ENCODE data around the gene ST3GAL4.
"Not testable (repeated sequence)": the region's sequence is repeated elsewhere in the genome, so short reads cannot be mapped to it uniquely, and the experiment has no call there.

Gene ST3GAL4

DNA sequence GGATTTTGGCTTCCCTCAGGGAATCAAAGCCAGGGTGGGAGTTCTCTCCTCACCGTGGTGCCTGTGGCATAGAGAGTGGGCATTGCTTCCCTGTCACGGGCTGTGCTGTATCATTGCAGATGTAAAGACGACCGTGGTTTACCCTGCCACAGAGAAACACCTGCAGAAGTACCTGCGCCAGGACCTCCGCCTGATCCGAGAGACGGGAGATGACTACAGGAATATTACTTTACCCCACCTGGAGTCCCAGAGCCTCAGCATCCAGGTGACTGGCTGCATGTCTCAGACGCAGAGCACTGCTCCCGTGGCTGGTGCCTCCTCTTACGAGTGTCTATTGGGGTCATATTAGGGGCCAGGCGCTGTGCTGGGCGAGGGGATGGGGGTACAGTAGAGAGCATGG is 24.2 kb upstream of the ST3GAL4 start:
- DNase-seq, result no peak

GRCh38 chr11:126332221-126332711 is 23.2 kb upstream of the ST3GAL4 start:
- no peak for DNase-seq

GRCh38 chr11:126333142-126333541 is 22.3 kb upstream of the ST3GAL4 start:
- DNase-seq, result no peak

- no peak for DNase-seq
Measured at GRCh38 chr11:126334659-126335462, 20.6 kb upstream of the ST3GAL4 start.

- DNase-seq, result no peak
Measured at GRCh38 chr11:126335463-126335760, 20.1 kb upstream of the ST3GAL4 start.

DNA sequence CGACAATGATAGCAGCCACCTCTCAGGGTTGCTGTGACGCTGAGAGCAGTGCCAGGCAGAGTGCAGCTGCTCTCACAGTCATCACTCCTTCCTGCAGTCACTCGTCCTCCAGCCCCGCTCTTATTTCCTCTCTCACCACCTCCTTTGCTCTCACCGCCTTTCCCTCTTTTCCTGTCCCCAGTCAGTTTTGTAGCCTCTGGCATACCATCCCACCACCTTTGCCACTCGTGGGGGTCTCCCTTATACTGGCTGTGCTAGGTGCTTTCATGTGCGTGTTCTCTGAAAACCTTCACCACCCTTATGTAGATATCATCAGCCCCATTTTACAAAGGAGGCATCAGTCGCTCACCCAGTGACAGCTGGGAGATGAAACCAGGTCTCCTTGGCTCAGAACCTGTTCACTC is 19.3 kb upstream of the ST3GAL4 start:
- no peak for DNase-seq

DNA sequence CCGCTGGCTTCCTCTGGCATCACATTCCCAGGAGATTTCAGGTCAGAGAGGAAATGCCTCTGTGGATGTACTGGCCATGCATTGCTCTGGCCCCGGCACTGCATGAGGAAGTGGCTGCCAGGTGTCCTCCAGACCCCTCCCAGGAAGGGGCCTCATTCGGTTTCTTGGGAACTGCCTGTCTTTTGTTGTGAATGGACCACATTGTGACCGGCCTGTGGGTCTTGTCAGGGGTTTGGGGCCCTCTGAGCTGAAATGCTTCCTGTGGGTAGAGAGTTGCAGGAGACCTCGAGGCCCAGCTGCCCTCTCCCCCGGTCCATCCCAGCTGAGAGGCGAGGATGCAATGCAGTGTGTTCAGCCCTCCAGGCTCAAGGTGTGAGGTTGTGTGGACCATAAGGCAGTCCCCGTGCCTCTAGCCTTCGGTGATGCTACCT is 18.8 kb upstream of the ST3GAL4 start:
- no peak for DNase-seq

GRCh38 chr11:126337126-126337473 is 18.4 kb upstream of the ST3GAL4 start:
- DNase-seq, result no peak

DNA sequence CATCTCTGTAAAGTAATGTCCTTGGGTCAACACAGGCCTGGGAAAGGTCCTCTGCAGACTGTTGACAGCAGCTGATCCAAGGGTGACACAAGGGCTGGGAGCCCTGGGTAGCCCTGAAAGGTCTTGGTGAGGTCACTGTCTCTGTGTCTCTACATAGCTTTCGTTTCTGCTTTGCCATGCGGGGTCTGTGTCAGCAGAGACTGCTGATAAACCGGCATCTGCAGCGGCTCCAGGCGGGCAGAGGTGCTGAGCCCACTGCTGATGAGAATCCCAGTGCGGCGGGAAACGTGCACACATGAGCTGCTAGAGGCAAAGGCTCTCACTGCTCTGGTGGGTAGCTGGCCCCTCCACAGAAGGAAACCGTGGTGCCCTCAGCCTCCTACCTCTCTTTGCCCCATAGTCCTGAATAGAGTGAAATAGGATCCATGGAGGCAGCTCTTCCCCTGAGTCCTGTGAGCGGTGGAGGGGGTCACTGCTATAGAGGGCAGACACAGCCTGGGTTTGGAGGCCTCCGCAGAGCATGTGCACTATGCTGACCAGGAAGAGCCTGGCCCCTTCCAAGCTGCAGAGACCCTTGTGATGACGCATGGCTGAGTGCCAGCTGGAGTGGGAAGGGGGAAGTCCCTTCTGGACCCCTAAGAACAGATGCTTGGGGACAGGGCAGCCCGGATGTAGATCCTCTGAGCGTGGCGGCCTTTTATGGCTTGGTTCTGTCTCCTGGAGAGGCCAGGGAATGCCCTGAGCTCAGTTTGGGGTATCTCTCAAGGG is 17.8 kb upstream of the ST3GAL4 start:
- DNase-seq, result no peak

DNA sequence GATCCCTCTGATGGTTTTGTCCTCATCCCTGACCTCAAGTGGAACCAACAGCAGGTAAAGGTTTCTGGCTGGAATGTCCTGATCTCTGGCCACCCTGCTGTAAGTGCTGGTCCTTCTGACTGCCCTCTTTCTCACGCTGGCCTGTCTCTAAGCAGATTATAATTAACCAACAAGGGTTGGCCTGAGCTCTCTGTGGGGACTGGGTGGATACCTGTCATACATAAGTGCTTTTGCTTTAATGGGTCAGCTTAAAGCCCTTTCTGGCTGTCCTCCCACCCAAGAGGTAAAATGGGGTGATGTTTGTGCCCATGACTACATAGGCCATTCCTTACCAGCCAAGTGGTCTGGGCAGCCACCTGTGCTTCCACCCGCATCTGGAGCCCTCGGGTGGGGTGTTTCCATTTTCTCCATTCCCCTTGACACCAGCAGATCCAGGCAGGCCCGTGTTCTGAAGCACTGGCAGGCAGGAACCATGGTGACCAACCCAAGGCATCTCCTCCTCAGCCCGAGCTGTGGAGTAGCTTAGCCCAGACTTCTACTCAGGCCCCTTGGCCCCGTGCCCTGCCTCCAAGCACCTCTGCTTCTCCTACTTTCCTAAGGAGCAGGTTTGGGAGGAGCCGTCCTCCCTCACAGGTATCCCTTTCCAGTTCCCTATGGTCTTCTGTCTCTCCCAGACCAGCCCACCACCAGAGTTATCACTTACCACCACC is 17.0 kb upstream of the ST3GAL4 start:
- no peak for DNase-seq

DNA sequence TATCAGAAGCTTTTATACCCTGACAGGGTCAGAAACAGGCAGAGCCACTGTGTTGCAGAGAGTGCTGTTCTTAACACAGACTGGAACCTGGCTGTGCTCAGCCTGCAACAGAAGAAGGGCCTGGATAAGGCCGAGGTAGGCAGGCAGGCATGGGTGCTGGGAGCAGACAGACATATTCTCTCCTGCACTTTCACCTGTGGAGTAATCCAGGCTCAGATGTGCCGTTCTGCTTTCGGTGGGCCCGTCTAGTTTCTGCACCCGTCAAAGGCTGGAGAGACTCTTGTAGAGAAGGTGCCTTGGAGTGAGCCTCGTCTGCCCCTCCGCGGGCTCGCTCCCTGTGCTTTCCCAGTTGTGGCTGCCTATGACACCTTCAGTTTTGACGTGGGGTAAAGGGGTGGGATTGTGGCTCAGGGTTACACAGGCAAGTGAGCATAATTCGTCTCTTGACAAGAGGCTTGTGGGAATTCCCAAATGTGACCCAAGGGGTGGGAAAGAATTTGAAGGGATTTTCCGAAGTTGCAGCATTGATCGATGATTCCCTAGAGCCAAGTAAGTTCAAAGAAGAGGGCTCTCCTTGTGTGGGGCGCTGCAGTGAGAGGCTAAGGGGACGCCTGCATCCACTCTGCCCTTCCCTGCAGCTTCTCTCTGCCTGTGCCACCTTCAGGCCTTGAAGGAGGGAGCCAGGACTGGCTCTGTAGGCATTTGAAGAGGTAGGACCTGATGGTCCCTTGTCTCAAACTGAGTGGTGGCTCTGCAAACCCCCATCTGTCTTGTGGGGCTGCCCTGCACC is 16.2 kb upstream of the ST3GAL4 start:
- no peak for DNase-seq

- no peak for DNase-seq
Measured at GRCh38 chr11:126339863-126340434, 15.5 kb upstream of the ST3GAL4 start.

DNA sequence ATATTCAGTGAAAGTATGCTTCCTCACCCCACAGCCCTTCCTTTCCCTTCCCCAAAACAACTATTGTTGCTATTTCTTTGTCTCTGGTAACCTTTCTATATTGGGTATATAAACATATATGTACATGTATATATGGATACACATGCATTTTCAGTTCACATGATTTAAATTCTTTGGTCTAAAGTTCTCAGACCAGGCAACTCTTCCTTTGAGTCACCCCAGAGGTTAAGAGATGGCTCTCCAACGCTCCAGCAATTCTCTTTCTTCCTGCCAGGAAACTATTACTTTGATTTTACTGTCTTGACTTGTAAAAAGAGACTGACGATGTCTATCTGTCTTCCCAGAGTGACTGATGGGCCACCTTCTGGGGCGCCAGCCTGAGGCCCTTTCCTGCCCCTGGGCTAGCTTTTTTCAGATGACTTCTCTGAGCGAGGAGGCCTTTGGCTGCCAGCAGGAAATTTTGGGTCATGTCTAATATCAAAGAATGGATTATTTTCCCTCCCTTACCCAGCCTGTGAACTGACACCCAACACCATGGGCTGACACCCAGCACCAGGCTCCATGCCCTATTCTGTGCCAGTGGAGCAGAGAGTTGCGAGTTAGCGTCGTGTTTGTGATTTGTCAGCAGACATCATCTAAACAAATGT is 14.4 kb upstream of the ST3GAL4 start:
- DNase-seq, result no peak

GRCh38 chr11:126341760-126342161 is 13.7 kb upstream of the ST3GAL4 start:
- DNase-seq, result no peak

DNA sequence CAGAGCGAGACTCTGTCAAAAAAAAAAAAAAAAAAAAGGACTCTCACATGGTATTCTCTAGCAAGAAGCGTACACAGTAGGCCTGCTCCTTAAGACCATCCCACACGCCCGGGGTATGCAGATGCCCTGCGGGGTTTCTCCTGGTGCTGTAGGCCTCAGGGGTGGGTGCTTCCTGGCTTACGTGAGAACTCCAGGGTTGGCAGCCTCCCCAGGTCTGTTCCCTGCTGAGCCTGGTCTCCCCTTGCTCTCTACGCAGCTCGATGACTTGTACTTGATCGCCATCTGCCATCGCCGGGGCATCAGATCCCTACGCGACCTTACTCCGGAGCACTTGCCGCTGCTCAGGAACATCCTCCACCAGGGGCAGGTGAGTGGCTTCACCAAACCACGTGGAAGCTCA is 12.4 kb upstream of the ST3GAL4 start:
- DNase-seq, result no peak

DNA sequence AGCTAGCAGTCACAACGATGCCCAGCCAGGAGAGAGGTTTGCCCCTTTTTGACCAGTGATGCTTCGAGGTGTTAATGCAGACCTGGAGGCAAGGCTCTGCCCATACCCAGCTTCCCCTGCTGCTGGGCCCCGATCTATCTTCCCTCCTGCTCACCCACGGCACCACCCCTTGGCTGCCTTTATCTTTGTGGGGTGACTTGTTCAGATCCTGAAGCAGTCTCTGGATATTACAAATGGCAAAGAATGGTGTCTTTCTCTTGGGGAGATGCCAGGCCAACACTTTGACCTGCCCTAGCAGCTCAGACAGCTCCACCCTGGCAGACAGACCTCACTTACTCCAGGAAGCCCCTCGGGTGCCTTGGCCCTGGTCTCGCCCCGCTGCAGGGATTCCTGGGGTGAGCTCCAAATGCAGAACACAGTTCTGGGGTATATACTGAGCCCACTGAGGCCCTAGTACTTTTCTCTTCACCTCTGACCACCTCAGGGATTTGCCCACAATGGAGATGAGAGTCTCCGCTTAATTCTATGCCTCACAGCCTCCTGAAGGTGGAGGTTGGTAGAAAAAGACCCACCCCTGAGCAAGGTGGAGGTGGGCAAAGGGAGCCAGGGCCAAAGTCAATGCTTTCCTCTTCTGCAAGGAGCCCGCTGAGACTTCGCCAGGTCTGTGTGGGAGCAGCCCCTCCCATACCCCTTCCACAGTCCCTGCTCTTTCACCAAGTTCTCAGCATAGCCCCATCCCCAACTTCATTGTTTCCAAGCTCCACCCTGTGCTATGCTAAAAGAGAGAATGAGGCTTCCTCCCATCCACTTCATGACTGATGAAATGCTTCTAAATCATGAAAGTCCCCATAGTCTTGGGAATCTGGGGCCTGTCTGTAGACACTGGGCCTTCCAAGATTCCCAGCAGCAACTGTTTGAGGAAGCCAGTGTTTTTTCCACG is 11.1 kb upstream of the ST3GAL4 start:
- no peak for DNase-seq

DNA sequence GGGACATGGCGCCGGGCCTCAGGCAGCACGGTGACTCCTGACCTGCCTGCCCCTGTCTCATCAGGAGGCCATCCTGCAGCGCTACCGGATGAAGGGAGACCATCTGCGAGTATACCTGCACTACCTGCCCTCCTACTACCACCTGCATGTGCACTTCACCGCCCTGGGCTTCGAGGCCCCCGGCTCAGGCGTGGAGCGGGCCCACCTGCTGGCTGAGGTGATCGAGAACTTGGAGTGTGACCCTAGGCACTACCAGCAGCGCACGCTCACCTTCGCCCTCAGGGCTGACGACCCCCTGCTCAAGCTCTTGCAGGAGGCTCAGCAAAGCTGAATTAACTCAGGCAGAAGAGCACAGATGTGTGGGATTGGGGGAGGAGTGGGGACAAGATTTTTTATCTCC is 10.2 kb upstream of the ST3GAL4 start:
- no peak for DNase-seq

DNA sequence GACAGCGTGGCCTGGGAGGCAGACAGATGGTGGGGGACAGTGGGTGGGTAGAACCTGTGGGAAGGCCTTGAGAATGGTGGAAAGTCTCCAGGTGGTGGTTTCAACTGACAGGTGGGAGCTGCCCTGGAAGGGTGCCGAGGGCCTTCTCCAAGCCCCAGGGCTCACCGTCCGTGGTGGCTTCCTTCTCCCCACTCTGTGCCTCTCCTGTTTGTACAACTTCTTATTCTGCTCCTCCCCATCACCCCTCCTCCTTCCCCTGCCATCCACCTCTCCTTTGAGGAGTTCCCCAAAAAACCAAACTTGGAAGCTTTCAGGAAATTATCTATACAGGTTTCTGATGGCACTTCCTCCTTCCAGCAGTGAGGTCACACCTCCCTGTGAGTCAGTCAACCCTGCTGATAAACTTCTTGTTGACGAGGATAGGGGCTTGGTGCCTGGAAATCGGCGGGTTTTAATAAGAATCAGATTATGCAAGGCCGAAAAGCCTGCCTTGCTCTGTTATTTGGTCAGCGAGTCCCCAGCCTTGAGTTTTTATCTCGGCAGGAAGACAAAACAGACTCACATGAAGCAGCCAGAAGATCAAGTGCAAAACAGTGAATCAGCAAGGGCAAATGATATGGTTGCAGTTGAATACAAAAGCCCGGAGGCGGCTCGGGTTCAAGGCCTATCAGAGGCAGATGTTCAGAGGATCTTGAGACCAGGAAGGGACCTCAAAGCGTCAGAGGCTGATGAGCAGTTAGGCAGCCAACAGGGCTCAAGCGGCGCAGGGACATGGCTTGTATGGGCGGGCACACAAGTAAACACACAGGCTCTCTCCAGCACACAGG is 9.5 kb upstream of the ST3GAL4 start:
- DNase-seq, result no peak

DNA sequence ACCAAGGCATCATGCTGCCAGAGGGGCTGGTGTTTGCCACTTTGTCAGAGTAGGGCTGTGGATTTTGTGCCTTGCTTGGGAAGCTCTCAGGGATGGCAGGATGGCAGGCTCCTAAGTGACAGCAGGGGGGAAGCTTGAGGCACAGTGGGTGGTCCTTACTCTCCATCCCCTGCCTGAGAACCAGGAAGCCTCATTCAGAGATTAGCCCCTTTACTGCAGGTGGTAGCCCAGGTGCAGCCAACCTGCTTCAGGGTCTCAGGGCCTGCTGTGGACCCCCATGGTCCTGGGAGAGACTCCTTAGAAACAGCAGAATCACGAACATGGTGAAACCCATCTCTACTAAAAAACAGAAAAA is 8.9 kb upstream of the ST3GAL4 start:
- DNase-seq, result no peak

DNA sequence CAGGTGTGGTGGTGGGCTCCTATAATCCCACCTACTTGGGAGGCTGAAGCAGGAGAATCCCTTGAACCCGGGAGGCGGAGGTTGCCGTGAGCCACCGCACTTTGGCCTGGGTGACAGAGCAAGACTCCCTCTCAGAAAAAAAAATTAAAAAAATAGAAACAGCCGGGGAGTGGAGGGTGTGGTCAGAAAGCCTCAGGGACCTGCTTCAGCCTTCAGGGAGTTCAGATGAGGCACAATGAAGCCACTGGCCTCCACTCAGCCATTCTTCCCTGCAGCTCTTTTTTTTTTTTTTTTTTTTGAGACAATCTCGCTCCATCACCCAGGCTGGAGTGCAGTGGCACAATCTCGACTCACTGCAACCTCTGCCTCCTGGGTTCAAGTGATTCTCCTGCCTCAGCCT is 8.5 kb upstream of the ST3GAL4 start:
- not testable (repeated sequence) for DNase-seq

Data from CD4-positive, alpha-beta T cell treated with Interleukin-17A for 4 hours (primary cell).